ENCODE data around the gene CGNL1. TPM values are rescaled to one million over a fixed set of nuclear protein-coding genes. Genes with fewer than 3 reads are reported as not detected.

Gene CGNL1
- total RNA-seq, 1 experiment from 2014 or later = 34.6 TPM

GRCh38 chr15:57330619-57331340 is 45.5 kb upstream of the CGNL1 start:
- Mint-ChIP-seq H3K4me3 (no peak overlapping the region), H3K4me1 (peaks cover 8 to 16% of the 10 kb centered on the region in 2 experiments), H3K9me3 (no peaks in the 10 kb centered on the region), H3K27ac (no peak overlapping the region), H3K36me3 (ENCODE audit: insufficient read depth in 1 of 3, low read depth in 3 of 3) (no peaks in the 10 kb centered on the region), H3K27me3 (ENCODE audit: low read depth) (no peaks in the 10 kb centered on the region)
- H2BK120ac ChIP-seq (ENCODE audit: low read depth, low read length, poor library complexity, severe bottlenecking) = no peak overlapping the region
- no peaks in the 10 kb centered on the region for H4K20me1 ChIP-seq (ENCODE audit: control insufficient read depth, insufficient read depth, insufficient read length)
- H3K23me2 ChIP-seq (ENCODE audit: insufficient read length, low read depth, low read length, poor library complexity, severe bottlenecking) = no peaks in the 10 kb centered on the region
- no peaks in the 10 kb centered on the region for H3K4me1 ChIP-seq (ENCODE audit: insufficient read depth, low read length)
- no peak overlapping the region for H3K14ac ChIP-seq (ENCODE audit: insufficient read depth, low read length)
- H4K8ac ChIP-seq (replicated peaks; ENCODE audit: insufficient read length, low read depth, low read length) = no peak overlapping the region
- H4K5ac ChIP-seq (ENCODE audit: insufficient read length, low read depth, low read length) = no peak overlapping the region
- H2AFZ ChIP-seq (ENCODE audit: low read length) = no peak overlapping the region
- no peaks in the 10 kb centered on the region for H3K79me2 ChIP-seq (ENCODE audit: insufficient read depth, low read length)
- H3K79me1 ChIP-seq (ENCODE audit: insufficient read depth, low read depth, low read length, poor library complexity, severe bottlenecking) = no peaks in the 10 kb centered on the region
- H2AK5ac ChIP-seq (ENCODE audit: insufficient read length, low read length) = no peak overlapping the region
- no peaks in the 10 kb centered on the region for H3K9me3 ChIP-seq (ENCODE audit: control insufficient read depth, low read depth, low read length)
- H2BK15ac ChIP-seq (ENCODE audit: low read depth, low read length) = no peak overlapping the region
- no peak overlapping the region for H2BK20ac ChIP-seq (ENCODE audit: low read depth, low read length, poor library complexity, severe bottlenecking)
- TF ChIP-seq, protein P1, sequence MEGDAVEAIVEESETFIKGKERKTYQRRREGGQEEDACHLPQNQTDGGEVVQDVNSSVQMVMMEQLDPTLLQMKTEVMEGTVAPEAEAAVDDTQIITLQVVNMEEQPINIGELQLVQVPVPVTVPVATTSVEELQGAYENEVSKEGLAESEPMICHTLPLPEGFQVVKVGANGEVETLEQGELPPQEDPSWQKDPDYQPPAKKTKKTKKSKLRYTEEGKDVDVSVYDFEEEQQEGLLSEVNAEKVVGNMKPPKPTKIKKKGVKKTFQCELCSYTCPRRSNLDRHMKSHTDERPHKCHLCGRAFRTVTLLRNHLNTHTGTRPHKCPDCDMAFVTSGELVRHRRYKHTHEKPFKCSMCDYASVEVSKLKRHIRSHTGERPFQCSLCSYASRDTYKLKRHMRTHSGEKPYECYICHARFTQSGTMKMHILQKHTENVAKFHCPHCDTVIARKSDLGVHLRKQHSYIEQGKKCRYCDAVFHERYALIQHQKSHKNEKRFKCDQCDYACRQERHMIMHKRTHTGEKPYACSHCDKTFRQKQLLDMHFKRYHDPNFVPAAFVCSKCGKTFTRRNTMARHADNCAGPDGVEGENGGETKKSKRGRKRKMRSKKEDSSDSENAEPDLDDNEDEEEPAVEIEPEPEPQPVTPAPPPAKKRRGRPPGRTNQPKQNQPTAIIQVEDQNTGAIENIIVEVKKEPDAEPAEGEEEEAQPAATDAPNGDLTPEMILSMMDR (conservative IDR thresholded peaks at IDR 0.05) = no peak
- DNase-seq = no peak
- no peak overlapping the region for H3K4ac ChIP-seq (ENCODE audit: low read depth, low read length)
- no peak overlapping the region for H3K23ac ChIP-seq (ENCODE audit: insufficient read length, low read depth, low read length)
- no peaks in the 10 kb centered on the region for H3K27me3 ChIP-seq (ENCODE audit: insufficient read depth, low read length)
- WGBS (ENCODE audit: extremely low coverage, insufficient read length, low lambda C conversion rate) = no CpG with 5 or more reads among the region's 14 CpGs
- H3K27ac ChIP-seq (ENCODE audit: insufficient read length, low read depth, low read length) = no peak overlapping the region
- no peak overlapping the region for H3K4me2 ChIP-seq (ENCODE audit: insufficient read depth, insufficient read length, low read length)
- no peak overlapping the region for H2BK5ac ChIP-seq (ENCODE audit: insufficient read length, low read length)
- no peak overlapping the region for H3K18ac ChIP-seq (ENCODE audit: insufficient read length, low read depth, low read length)
- no peak overlapping the region for H4K91ac ChIP-seq (ENCODE audit: insufficient read length, low read depth, low read length)
- no peak overlapping the region for H3K9ac ChIP-seq (ENCODE audit: extremely low read depth, insufficient read length, low read length)
- H3K56ac ChIP-seq (ENCODE audit: insufficient read length, low read depth, low read length) = no peak overlapping the region
- H3T11ph ChIP-seq (ENCODE audit: low read length) = no peak overlapping the region
- H2BK12ac ChIP-seq (ENCODE audit: insufficient read length, low read depth, low read length) = no peak overlapping the region
